HEK293 (cell line): Measurements from ENCODE around the gene GALNT6.

Experiments
- CTCF ChIA-PET: fragments of 350-600 bp; formaldehyde crosslinking; extraction: SDS; loops from one replicate; lab custom pipeline; 2021; ENCODE audit warnings: antibody characterized with exemption; lab: Yijun Ruan, JAX
- POLR2A ChIA-PET: fragments of 300-600 bp; formaldehyde crosslinking; extraction: SDS; loops from one replicate; lab custom pipeline; 2020; ENCODE audit warnings: antibody characterized with exemption, inconsistent platforms; lab: Yijun Ruan, JAX
- H3K27ac ChIP-seq: fragments of 200-500 bp; sonication (Bioruptor generic); 2 replicates; pipeline ENCODE4 v1.5.1; 2014; ENCODE audit warnings: low read depth, low read length, control low read depth, inconsistent platforms; ENCODE audit errors: extremely low read depth
- H3K36me3 ChIP-seq, 2 experiments: fragments of 200-500 bp in 1 of 2; sonication (Bioruptor generic) in 1 of 2; 1 replicate in 1 of 2; 2 replicates in 1 of 2; pipeline ENCODE4 v1.5.1; 2014 to 2017; ENCODE audit warnings: inconsistent platforms in 2 of 2, low read length in 2 of 2; ENCODE audit not compliant: control insufficient read depth in 2 of 2, insufficient read depth in 1 of 2
- H3K4me1 ChIP-seq: fragments of 200-500 bp; sonication (Bioruptor generic); 2 replicates; pipeline ENCODE4 v1.5.1; 2014; ENCODE audit warnings: mild to moderate bottlenecking, low read length, inconsistent platforms; ENCODE audit not compliant: control insufficient read depth, insufficient read depth
- H3K4me3 ChIP-seq: 2 replicates; pipeline ENCODE4 v1.5.1; 2011; ENCODE audit warnings: low read depth, mild to moderate bottlenecking, control low read depth, low read length, moderate library complexity
- H3K9me3 ChIP-seq: fragments of 200-500 bp; sonication (Bioruptor generic); 2 replicates; pipeline ENCODE4 v1.5.1; 2014; ENCODE audit warnings: low read depth, low read length, inconsistent platforms; ENCODE audit not compliant: control insufficient read depth, insufficient read depth
- BCL11A ChIP-seq: fragments of 450-650 bp; formaldehyde crosslinking; IDR thresholded peaks from 2 replicates; pipeline ENCODE4 v1.5.1; 2016; ENCODE audit warnings: low read depth, missing biosample characterization, missing genetic modification characterization
- KLF17 ChIP-seq: fragments of 450-650 bp; formaldehyde crosslinking; IDR thresholded peaks from 2 replicates; pipeline ENCODE4 v1.5.1; 2016; ENCODE audit warnings: missing biosample characterization, missing genetic modification characterization
- OVOL3 ChIP-seq: fragments of 450-650 bp; formaldehyde crosslinking; IDR thresholded peaks from 2 replicates; pipeline ENCODE4 v1.5.1; 2016; ENCODE audit warnings: missing biosample characterization, missing genetic modification characterization
- REPIN1 ChIP-seq: fragments of 450-650 bp; formaldehyde crosslinking; IDR thresholded peaks from 2 replicates; pipeline ENCODE4 v1.5.1; 2017; ENCODE audit warnings: missing biosample characterization, missing genetic modification characterization, low read depth
- SCRT2 ChIP-seq: fragments of 450-650 bp; formaldehyde crosslinking; IDR thresholded peaks from 2 replicates; pipeline ENCODE4 v1.5.1; 2016; ENCODE audit warnings: missing biosample characterization, missing genetic modification characterization
- SETDB1 ChIP-seq: IDR thresholded peaks from one replicate; pipeline ENCODE4 v1.6.1; 2017; ENCODE audit warnings: mild to moderate bottlenecking, low read length, moderate library complexity, mixed read lengths; ENCODE audit not compliant: insufficient read length
- TCF7L2 ChIP-seq: IDR thresholded peaks from 2 replicates; pipeline ENCODE4 v1.6.1; 2011; ENCODE audit warnings: low read depth, mild to moderate bottlenecking, inconsistent platforms, low read length, moderate library complexity, borderline replicate concordance
- ZBTB6 ChIP-seq: fragments of 450-650 bp; formaldehyde crosslinking; IDR thresholded peaks from 2 replicates; pipeline ENCODE4 v1.5.1; 2017; ENCODE audit warnings: missing biosample characterization, missing genetic modification characterization
- ZFP69B ChIP-seq: fragments of 450-650 bp; formaldehyde crosslinking; IDR thresholded peaks from 2 replicates; pipeline ENCODE4 v1.5.1; 2016; ENCODE audit warnings: missing biosample characterization, missing genetic modification characterization
- ZNF148 ChIP-seq: fragments of 450-650 bp; formaldehyde crosslinking; IDR thresholded peaks from 2 replicates; pipeline ENCODE4 v1.5.0; 2017; ENCODE audit warnings: missing biosample characterization, missing genetic modification characterization, borderline replicate concordance
- ZNF169 ChIP-seq: fragments of 450-650 bp; formaldehyde crosslinking; IDR thresholded peaks from 2 replicates; pipeline ENCODE4 v1.5.1; 2016; ENCODE audit warnings: missing biosample characterization, missing genetic modification characterization
- ZNF311 ChIP-seq: fragments of 450-650 bp; formaldehyde crosslinking; IDR thresholded peaks from 2 replicates; pipeline ENCODE4 v1.5.1; 2017; ENCODE audit warnings: missing biosample characterization, missing genetic modification characterization, borderline replicate concordance
- ZNF433 ChIP-seq: fragments of 450-650 bp; formaldehyde crosslinking; IDR thresholded peaks from 2 replicates; pipeline ENCODE4 v1.5.1; 2016; ENCODE audit warnings: missing biosample characterization, missing genetic modification characterization, low read depth
- ZNF473 ChIP-seq: fragments of 450-650 bp; formaldehyde crosslinking; IDR thresholded peaks from 2 replicates; pipeline ENCODE4 v1.5.1; 2017; ENCODE audit warnings: missing biosample characterization, missing genetic modification characterization
- ZNF488 ChIP-seq: fragments of 450-650 bp; formaldehyde crosslinking; IDR thresholded peaks from 2 replicates; pipeline ENCODE4 v1.5.1; 2016; ENCODE audit warnings: missing biosample characterization, missing genetic modification characterization
- ZNF521 ChIP-seq: fragments of 450-650 bp; formaldehyde crosslinking; IDR thresholded peaks from 2 replicates; pipeline ENCODE4 v1.5.1; 2017; ENCODE audit warnings: missing biosample characterization, mild to moderate bottlenecking, missing genetic modification characterization
- ZNF558 ChIP-seq: fragments of 450-650 bp; formaldehyde crosslinking; IDR thresholded peaks from 2 replicates; pipeline ENCODE4 v1.5.1; 2016; ENCODE audit warnings: missing biosample characterization, missing genetic modification characterization
- ZNF571 ChIP-seq: fragments of 450-650 bp; formaldehyde crosslinking; IDR thresholded peaks from 2 replicates; pipeline ENCODE4 v1.5.0; 2017; ENCODE audit warnings: missing biosample characterization, missing genetic modification characterization
- ZNF626 ChIP-seq: fragments of 450-650 bp; sonication (Bioruptor Pico); formaldehyde crosslinking; IDR thresholded peaks from 2 replicates; pipeline ENCODE4 v1.5.1; 2018; ENCODE audit warnings: missing biosample characterization, missing genetic modification characterization, inconsistent platforms
- ZNF654 ChIP-seq: fragments of 450-650 bp; formaldehyde crosslinking; IDR thresholded peaks from 2 replicates; pipeline ENCODE4 v1.5.1; 2016; ENCODE audit warnings: low read depth, missing biosample characterization, missing genetic modification characterization
- ZNF658 ChIP-seq: fragments of 450-650 bp; formaldehyde crosslinking; IDR thresholded peaks from 2 replicates; pipeline ENCODE4; 2016; ENCODE audit warnings: missing biosample characterization, missing genetic modification characterization
- ZNF677 ChIP-seq: fragments of 450-650 bp; IDR thresholded peaks from 2 replicates; pipeline ENCODE4 v1.5.0; 2018; ENCODE audit warnings: missing biosample characterization, mild to moderate bottlenecking, missing genetic modification characterization, moderate library complexity
- ZSCAN23 ChIP-seq: fragments of 450-650 bp; formaldehyde crosslinking; IDR thresholded peaks from 2 replicates; pipeline ENCODE4 v1.5.1; 2016; ENCODE audit warnings: missing biosample characterization, missing genetic modification characterization

Gene GALNT6

GRCh38 chr12:51346581-51346980 lies 44.6 kb downstream of the GALNT6 start, which contains the start of gene CELA1:
CELA1 (minus strand) TSS chr12:51346679; CDS start chr12:51346638, 41 bp downstream.
- no peak within 1 kb of the TSS for H3K4me3 ChIP-seq
- TF ChIP-seq ZNF488 (tag by site-specific recombination) (no peak), REPIN1 (no peak), ZNF169 (no peak), OVOL3 (tag by site-specific recombination) (no peak), ZNF473 (no peak), ZBTB6 (tag by site-specific recombination) (no peak), ZNF654 (no peak), ZNF521 (tag by site-specific recombination) (no peak), BCL11A (tag by site-specific recombination) (no peak), ZNF658 (tag by site-specific recombination) (no peak), SETDB1 (no peak), ZFP69B (tag by site-specific recombination) (no peak), ZNF311 (tag by site-specific recombination) (no peak), SCRT2 (tag by site-specific recombination) (no peak)
- ChIA-PET CTCF (no interaction called here), POLR2A (no interaction called here)
- H3K4me1 ChIP-seq: no peaks in the 10 kb centered on the region
- no peak within 1 kb of the TSS for H3K27ac ChIP-seq
- no peaks in the 10 kb centered on the region for H3K36me3 ChIP-seq
- no peaks in the 10 kb centered on the region for H3K9me3 ChIP-seq

- Histone ChIP-seq H3K9me3 (no peaks in the 10 kb centered on the region), H3K4me3 (no peak overlapping the region), H3K36me3 (no peaks in the 10 kb centered on the region), H3K27ac (no peak overlapping the region), H3K4me1 (no peaks in the 10 kb centered on the region)
- POLR2A ChIA-PET: interaction anchor here (0.5 kb wide), 1 partner anchor 1477 kb away, joined by 4 read pairs; no protein-coding TSS in a partner anchor
- CTCF ChIA-PET: interaction anchor here (0.8 to 1.0 kb wide), 2 partner anchors 83 to 581 kb away, joined by 3 read pairs; no protein-coding TSS in a partner anchor
- TF ChIP-seq ZNF626 (tag by site-specific recombination): no peak
- TF ChIP-seq KLF17 (tag by site-specific recombination): no peak
- TF ChIP-seq TCF7L2: no peak
- no peak for TF ChIP-seq ZNF571 (tag by site-specific recombination)
- no peak for TF ChIP-seq ZNF433 (tag by site-specific recombination)
- no peak for TF ChIP-seq ZNF558 (tag by site-specific recombination)
- TF ChIP-seq ZSCAN23 (tag by site-specific recombination): no peak
- TF ChIP-seq ZNF148 (tag by site-specific recombination): no peak
- no peak for TF ChIP-seq ZNF677 (tag by site-specific recombination)
These were observed 45.5 kb downstream of the GALNT6 start for GRCh38 chr12:51345681-51346080.
